GM12891 (cell line): ENCODE measurements around the gene GMFB.
"Not testable (repeated sequence)": the region's sequence is repeated elsewhere in the genome, so short reads cannot be mapped to it uniquely, and the experiment has no call there.

ENCODE experiments used
- POLR2A ChIP-seq: IDR thresholded peaks from 2 replicates; pipeline ENCODE4 v1.6.1; 2011; ENCODE audit warnings: low read depth, low read length, control low read depth
- POLR2AphosphoS5 ChIP-seq: IDR thresholded peaks from 2 replicates; pipeline ENCODE4 v1.6.1; 2011; ENCODE audit warnings: low read depth, low read length, control low read depth
- TAF1 ChIP-seq: IDR thresholded peaks from 2 replicates; pipeline ENCODE4 v1.6.1; 2011; ENCODE audit warnings: low read depth, low read length, control low read depth

- TF ChIP-seq POLR2A, POLR2AphosphoS5, TAF1: not testable (repeated sequence)
Observed at GRCh38 chr14:54456820-54457608, 31.8 kb downstream of the GMFB start.
